Activated CD8-positive, alpha-beta memory T cell treated with anti-CD3 and anti-CD28 coated beads for 48 hours (primary cell): ENCODE measurements around the gene MMP25.

Source experiments
- DNase-seq, 3 experiments: peaks; one replicate each; pipeline ENCODE4 v3.0.0-alpha.2; 2020; ENCODE audit warnings: low read depth in 2 of 3, low spot score in 2 of 3

MMP25 gene

GRCh38 chr16:3017344-3017743, 29.0 kb upstream of the MMP25 start:
- no peak for DNase-seq

DNA sequence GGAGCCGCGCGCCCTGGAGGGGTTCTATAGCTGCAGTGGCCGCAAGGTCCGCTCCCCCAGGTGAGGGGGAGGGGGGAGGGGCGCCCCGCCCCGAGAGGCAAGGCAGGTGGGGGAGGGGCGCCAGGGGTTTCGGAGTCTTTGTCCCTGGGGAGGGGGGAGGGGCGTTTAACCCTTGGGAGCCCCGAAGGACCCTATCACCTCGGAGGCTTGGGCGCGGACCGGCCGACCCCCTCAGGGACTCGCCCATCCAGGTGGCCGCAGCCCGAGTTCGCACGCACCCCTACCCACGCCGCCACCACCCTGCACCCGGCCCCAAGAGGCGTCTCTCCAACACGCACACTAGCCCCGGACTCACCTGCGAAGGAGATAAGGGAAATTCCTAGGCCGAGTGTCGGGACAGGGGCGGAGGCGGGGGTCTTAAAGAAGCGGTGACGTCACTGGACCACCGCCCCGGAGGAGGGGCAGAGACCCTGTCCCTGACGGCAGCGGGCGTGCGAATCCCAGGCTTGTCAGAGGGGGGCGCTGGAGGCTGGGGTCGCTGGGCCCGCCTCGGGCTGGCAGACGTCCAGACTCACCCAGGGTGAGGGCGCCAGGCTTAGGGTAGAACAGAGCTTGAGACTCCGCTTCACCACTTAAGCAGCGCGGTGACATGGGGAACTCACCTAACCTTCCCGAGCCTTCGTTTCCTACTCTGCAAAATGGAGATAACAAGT, 28.4 kb upstream of the MMP25 start, which contains the start of gene CLDN6:
Gene CLDN6, minus strand, starts transcription at position 390 of the 713 bp plus-strand sequence. CDS start 2,162 bp downstream, outside the sequence.
- peak in 1 of 3 experiments; percentile 32 for DNase-seq

GRCh38 chr16:3019594-3020246, 26.6 kb upstream of the MMP25 start:
- no peak for DNase-seq

- DNase-seq = peak in 2 of 3 experiments; percentile 22 to 39
These were observed 26.1 kb upstream of the MMP25 start, which contains the start of gene TNFRSF12A for GRCh38 chr16:3020247-3020603. Gene TNFRSF12A (plus strand): TSS chr16:3020368. CDS start chr16:3020398, 30 bp downstream.

- peak in 1 of 3 experiments; percentile 37 for DNase-seq
These were observed 25.5 kb upstream of the MMP25 start for GRCh38 chr16:3020604-3021448.

DNA sequence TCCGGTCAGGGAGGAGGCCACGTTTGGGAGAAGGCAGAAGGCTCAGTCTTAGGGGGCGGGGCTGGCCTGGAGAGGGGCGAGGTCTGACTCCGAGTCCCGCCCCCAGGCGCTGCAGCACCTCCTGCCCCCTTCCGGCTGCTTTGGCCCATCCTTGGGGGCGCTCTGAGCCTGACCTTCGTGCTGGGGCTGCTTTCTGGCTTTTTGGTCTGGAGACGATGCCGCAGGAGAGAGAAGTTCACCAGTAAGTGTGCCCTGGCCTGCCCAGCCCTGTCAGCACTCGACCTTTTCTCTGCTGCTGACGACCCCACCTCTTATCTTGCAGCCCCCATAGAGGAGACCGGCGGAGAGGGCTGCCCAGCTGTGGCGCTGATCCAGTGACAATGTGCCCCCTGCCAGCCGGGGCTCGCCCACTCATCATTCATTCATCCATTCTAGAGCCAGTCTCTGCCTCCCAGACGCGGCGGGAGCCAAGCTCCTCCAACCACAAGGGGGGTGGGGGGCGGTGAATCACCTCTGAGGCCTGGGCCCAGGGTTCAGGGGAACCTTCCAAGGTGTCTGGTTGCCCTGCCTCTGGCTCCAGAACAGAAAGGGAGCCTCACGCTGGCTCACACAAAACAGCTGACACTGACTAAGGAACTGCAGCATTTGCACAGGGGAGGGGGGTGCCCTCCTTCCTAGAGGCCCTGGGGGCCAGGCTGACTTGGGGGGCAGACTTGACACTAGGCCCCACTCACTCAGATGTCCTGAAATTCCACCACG, 24.7 kb upstream of the MMP25 start:
- DNase-seq = peak; percentile 55 to 74 (median 70)

- peak in 2 of 3 experiments; percentile 71 to 73 for DNase-seq
These were observed 24.1 kb upstream of the MMP25 start for GRCh38 chr16:3022208-3022683.

DNA sequence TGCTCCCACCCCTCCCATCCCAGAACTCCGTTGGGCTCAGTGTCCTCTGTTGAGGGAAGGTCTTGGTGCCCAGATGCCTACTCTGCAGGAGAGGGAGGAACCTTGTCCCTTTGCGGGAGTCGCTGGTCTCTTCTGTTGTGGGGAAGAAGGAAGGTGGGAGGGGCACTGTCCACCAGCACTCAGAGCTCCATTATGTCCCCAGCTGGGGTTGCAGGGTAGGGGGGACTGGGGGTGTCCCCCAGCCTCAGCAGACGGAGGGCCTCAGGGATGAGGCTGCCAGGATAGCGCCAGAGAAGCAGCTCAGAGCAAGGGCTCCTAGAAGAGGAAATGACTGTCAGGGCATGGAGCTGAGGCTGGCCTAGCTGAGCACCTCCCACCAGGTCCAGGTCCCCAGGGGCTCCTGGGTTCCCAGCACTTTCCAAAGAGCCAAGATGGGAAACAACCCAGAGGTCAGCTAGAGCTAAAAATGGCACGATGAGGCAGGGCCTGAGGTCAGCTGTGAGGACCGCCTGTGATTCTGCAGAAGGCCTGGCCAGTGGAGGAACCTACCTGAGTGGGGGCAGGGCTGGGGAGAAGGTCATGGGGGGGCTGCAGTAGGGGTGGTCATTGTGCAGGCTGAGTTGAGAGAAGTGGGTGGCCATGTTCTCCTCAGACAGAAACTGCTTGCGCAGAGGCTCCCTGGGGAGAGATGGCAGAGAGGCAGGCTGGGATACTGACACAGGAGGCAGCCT, 23.5 kb upstream of the MMP25 start:
- no peak for DNase-seq

DNA sequence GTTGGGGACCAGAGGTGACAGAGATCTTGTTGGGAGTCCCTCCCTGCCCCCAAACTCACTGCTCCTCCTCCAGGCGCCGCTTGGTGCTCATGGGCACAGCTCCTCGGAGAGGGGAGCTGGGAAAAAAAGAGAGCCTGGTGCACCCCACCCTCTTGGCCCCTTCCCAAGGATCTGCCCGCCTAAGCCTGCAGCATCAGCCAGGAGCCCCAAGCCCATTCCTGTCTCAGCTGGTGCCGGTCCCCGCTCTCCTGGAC, 23.0 kb upstream of the MMP25 start:
- DNase-seq = no peak

GRCh38 chr16:3023669-3024478, 22.5 kb upstream of the MMP25 start, which contains the start of the genes HCFC1R1 and THOC6:
Gene HCFC1R1 (minus strand): TSS chr16:3023942. CDS start chr16:3023941, 1 bp downstream.
Gene THOC6 (plus strand): TSS chr16:3024035. CDS start chr16:3024327, 292 bp downstream.
- DNase-seq = peak; percentile 85 to 91 (median 86)

DNA sequence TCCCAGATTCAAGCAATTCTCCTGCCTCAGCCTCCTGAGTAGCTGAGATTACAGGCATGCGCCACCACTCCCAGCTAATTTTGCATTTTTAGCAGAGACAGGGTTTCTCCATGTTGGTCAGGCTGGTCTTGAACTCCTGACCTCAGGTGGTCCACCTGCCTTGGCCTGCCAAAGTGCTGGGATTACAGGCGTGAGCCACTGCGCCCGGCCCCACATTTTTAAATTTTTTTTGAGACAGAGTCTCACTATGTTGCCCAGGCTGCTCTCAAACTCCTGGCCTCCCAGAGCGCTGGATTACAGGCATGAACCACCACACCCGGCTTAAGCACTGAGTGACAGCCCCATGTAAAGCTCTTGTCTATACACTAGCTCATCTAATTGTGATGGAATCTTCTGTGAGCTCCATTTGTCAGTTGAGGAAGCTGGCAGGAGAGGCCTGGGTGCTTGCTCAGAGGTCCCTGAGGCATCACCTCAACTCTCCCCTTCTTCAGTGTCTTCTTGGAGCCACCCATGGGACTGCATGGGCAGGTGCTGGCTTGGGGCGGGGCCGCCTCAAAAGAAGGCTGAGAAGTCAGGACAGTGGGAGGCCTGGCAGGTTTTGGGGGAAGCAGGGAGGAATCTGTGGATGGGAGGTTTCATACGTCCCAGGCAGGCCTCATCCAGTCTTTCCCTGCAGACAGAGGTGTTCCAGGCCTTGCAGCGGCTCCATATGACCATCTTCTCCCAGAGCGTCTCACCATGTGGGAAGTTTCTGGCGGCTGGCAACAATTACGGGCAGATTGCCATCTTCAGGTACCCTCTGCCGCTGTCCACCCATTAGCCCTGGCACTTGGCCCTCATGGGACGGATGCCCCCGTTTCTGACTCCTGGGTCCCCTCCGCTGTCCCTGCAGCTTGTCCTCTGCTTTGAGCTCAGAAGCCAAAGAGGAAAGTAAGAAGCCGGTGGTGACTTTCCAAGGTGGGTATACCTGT, 21.0 kb upstream of the MMP25 start:
- DNase-seq = no peak

DNA sequence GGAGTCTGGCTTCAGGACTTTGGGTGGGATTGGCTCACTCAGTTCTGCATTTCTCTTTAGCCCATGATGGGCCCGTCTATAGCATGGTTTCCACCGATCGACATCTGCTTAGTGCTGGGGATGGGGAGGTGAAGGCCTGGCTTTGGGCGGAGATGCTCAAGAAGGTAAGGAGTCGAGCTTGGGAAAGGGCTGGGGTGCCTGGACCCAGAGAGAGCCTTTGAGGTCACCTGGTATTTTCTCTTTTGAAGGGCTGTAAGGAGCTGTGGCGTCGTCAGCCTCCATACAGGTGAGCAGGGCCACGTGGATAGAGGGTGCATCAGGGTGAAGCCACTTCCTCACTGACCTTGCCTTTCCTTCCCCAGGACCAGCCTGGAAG, 20.4 kb upstream of the MMP25 start:
- no peak for DNase-seq

DNA sequence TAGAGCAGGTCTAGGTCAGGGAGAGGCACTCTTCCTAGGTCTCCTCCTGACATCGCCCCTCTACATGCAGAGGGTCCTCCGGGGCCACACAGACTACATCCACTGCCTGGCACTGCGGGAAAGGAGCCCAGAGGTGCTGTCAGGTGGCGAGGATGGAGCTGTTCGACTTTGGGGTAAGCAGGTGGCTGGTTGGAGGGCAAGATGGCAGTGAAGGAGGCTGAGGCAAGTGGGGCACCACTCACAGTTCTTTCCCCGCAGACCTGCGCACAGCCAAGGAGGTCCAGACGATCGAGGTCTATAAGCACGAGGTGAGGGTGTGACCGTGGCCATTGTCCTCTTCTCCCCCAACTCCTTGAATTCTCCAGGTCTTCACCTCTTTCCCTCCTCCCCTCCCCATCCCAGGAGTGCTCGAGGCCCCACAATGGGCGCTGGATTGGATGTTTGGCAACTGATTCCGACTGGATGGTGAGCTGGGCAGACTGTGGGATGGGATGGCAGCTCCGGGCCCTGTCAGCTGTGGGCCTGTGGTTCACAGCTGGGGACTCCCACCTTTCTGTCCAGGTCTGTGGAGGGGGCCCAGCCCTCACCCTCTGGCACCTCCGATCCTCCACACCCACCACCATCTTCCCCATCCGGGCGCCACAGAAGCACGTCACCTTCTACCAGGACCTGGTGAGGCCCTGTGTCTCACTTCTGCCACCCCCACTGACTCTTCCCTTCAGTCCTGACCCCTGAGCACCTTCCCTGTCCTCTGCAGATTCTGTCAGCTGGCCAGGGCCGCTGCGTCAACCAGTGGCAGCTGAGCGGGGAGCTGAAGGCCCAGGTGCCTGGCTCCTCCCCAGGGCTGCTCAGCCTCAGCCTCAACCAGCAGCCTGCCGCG, 19.5 kb upstream of the MMP25 start:
- DNase-seq = no peak

GRCh38 chr16:3027489-3027795, 18.9 kb upstream of the MMP25 start:
- DNase-seq = no peak

DNA sequence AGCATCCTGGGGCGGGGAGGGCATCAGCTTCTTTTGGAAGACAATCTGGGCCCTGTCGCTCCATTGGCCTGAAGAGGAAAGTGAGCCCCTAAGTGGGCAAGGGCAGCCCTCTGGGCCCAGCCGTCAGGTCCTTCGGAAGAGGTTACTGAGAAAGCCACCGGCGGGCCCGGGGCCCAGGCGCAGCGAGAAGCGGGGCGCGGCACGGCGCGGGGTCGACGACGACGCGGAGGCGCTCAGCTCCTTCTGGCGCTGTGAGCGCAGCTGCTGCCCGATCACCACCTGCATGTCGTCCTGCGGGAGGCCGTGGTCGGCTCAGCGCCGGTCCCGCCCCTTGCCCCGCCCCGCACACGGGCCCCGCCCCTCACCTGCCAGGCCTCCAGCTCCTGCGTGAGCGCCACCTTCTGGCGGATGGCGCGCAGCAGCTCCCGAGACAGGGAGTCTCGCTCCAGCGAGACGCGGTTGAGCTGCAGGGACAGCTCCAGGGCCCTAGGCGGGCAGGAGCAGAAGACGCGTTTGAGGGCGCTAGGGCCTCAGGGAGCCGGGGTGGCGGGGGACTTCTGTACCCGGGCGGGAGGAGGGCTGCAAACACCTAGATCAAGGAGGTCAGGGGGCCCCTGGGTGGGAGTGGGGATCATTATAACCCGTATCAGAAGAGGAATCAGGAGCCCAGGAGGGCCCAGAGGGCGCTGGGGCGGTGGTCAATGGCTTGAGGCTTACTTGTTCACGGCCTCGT, 18.2 kb upstream of the MMP25 start:
- peak; percentile 68 to 91 (median 83) for DNase-seq

GRCh38 chr16:3028716-3029319, 17.5 kb upstream of the MMP25 start:
- no peak for DNase-seq
